ENCODE results near the gene RANBP17.

Gene RANBP17

GRCh38 chr5:170875811-170876210 lies 14.0 kb downstream of the RANBP17 start:
- H3K27me3 ChIP-seq (ENCODE audit: low read depth, low read length), result peaks cover 15% of the 10 kb centered on the region
- no peaks in the 10 kb centered on the region for H3K9me3 ChIP-seq (ENCODE audit: insufficient read depth, low read length)
- H4K20me1 ChIP-seq (ENCODE audit: insufficient read depth, low read length), result no peaks in the 10 kb centered on the region
- H2AFZ ChIP-seq (ENCODE audit: low read depth, low read length), result no peak overlapping the region
- H3K27ac ChIP-seq (ENCODE audit: low read length), result no peak overlapping the region
- H3K4me2 ChIP-seq (ENCODE audit: low read length), result no peak overlapping the region
- no peak overlapping the region for H3K4me3 ChIP-seq (ENCODE audit: low read length)
- no peaks in the 10 kb centered on the region for H3K79me2 ChIP-seq (ENCODE audit: low read length)
- TF ChIP-seq EZH2phosphoT487 (IDR thresholded peaks at IDR 0.05; ENCODE audit: low read depth) (no peak), CTCF (IDR thresholded peaks at IDR 0.05; ENCODE audit: low read depth, low read length) (no peak)
- no peak overlapping the region for H3K9ac ChIP-seq (ENCODE audit: low read length)
- H3K4me1 ChIP-seq (ENCODE audit: low read length), result no peaks in the 10 kb centered on the region
- H3K36me3 ChIP-seq (replicated peaks; ENCODE audit: low read depth, low read length), result no peaks in the 10 kb centered on the region

- H3K4me3 ChIP-seq (ENCODE audit: low read length), result no peak overlapping the region
- H2AFZ ChIP-seq (ENCODE audit: low read depth, low read length), result no peak overlapping the region
- peaks cover 8% of the 10 kb centered on the region for H3K4me1 ChIP-seq (ENCODE audit: low read length)
- no peak overlapping the region for H3K4me2 ChIP-seq (ENCODE audit: low read length)
- TF ChIP-seq CTCF (IDR thresholded peaks at IDR 0.05; ENCODE audit: low read depth, low read length), result no peak
- no peak for TF ChIP-seq EZH2phosphoT487 (IDR thresholded peaks at IDR 0.05; ENCODE audit: low read depth)
- no peaks in the 10 kb centered on the region for H3K9me3 ChIP-seq (ENCODE audit: insufficient read depth, low read length)
- no peak overlapping the region for H3K27ac ChIP-seq (ENCODE audit: low read length)
- peaks cover 21% of the 10 kb centered on the region for H3K27me3 ChIP-seq (ENCODE audit: low read depth, low read length)
- H3K79me2 ChIP-seq (ENCODE audit: low read length), result no peaks in the 10 kb centered on the region
- H3K36me3 ChIP-seq (replicated peaks; ENCODE audit: low read depth, low read length), result no peaks in the 10 kb centered on the region
- no peak overlapping the region for H3K9ac ChIP-seq (ENCODE audit: low read length)
- H4K20me1 ChIP-seq (ENCODE audit: insufficient read depth, low read length), result no peaks in the 10 kb centered on the region
Observed at GRCh38 chr5:170880084-170880483, 18.3 kb downstream of the RANBP17 start.

GRCh38 chr5:170882345-170882744 lies 20.5 kb downstream of the RANBP17 start:
- Histone ChIP-seq H3K4me2 (ENCODE audit: low read length) (no peak overlapping the region), H3K27me3 (ENCODE audit: low read depth, low read length) (peaks cover 29% of the 10 kb centered on the region), H4K20me1 (ENCODE audit: insufficient read depth, low read length) (no peaks in the 10 kb centered on the region), H3K4me1 (ENCODE audit: low read length) (peaks cover 8% of the 10 kb centered on the region), H3K9ac (ENCODE audit: low read length) (no peak overlapping the region), H2AFZ (ENCODE audit: low read depth, low read length) (no peak overlapping the region), H3K79me2 (ENCODE audit: low read length) (no peaks in the 10 kb centered on the region), H3K36me3 (replicated peaks; ENCODE audit: low read depth, low read length) (no peaks in the 10 kb centered on the region), H3K9me3 (ENCODE audit: insufficient read depth, low read length) (no peaks in the 10 kb centered on the region), H3K4me3 (ENCODE audit: low read length) (no peak overlapping the region), H3K27ac (ENCODE audit: low read length) (no peak overlapping the region)
- TF ChIP-seq EZH2phosphoT487 (IDR thresholded peaks at IDR 0.05; ENCODE audit: low read depth), result no peak
- TF ChIP-seq CTCF (IDR thresholded peaks at IDR 0.05; ENCODE audit: low read depth, low read length), result no peak

- no peak overlapping the region for H2AFZ ChIP-seq (ENCODE audit: low read depth, low read length)
- H3K4me3 ChIP-seq (ENCODE audit: low read length), result no peak overlapping the region
Observed at GRCh38 chr5:170885256-170885655, 23.4 kb downstream of the RANBP17 start.

More at GRCh38 chr5:170885256-170885655, 23.4 kb downstream of the RANBP17 start:
- H3K27ac ChIP-seq (ENCODE audit: low read length), result no peak overlapping the region
- no peaks in the 10 kb centered on the region for H4K20me1 ChIP-seq (ENCODE audit: insufficient read depth, low read length)
- H3K4me1 ChIP-seq (ENCODE audit: low read length), result peaks cover 8% of the 10 kb centered on the region
- no peak overlapping the region for H3K9ac ChIP-seq (ENCODE audit: low read length)
- H3K36me3 ChIP-seq (replicated peaks; ENCODE audit: low read depth, low read length), result no peaks in the 10 kb centered on the region
- no peaks in the 10 kb centered on the region for H3K9me3 ChIP-seq (ENCODE audit: insufficient read depth, low read length)
- no peaks in the 10 kb centered on the region for H3K79me2 ChIP-seq (ENCODE audit: low read length)
- H3K27me3 ChIP-seq (ENCODE audit: low read depth, low read length), result peaks cover 32% of the 10 kb centered on the region; the same call in 1 of the 2 replicates
- TF ChIP-seq CTCF (IDR thresholded peaks at IDR 0.05; ENCODE audit: low read depth, low read length) (no peak), EZH2phosphoT487 (IDR thresholded peaks at IDR 0.05; ENCODE audit: low read depth) (no peak)
- no peak overlapping the region for H3K4me2 ChIP-seq (ENCODE audit: low read length)

Data from OCI-LY3 (cell line).